Measurements from ENCODE around the gene ABCA13.

DNA sequence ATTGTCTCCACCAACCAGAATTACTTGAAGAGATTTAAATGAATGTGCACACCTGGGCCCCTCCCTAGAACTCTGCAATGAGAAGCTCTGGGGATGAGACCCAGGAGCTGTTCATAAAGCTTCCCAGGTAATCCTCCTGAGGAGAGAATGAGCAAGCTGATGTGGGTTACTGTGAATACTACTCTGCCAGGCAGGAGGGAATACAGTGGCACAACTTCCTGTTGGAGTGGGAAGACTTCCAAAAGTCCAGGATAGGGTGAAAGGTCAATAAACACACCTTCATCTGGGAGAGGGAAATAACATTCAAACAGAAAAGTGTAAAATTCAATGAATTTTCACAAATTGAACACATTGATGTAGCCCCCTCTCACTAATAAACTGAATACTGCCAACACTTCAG, 351.4 kb downstream of the ABCA13 start:
- TF ChIP-seq, protein P1, sequence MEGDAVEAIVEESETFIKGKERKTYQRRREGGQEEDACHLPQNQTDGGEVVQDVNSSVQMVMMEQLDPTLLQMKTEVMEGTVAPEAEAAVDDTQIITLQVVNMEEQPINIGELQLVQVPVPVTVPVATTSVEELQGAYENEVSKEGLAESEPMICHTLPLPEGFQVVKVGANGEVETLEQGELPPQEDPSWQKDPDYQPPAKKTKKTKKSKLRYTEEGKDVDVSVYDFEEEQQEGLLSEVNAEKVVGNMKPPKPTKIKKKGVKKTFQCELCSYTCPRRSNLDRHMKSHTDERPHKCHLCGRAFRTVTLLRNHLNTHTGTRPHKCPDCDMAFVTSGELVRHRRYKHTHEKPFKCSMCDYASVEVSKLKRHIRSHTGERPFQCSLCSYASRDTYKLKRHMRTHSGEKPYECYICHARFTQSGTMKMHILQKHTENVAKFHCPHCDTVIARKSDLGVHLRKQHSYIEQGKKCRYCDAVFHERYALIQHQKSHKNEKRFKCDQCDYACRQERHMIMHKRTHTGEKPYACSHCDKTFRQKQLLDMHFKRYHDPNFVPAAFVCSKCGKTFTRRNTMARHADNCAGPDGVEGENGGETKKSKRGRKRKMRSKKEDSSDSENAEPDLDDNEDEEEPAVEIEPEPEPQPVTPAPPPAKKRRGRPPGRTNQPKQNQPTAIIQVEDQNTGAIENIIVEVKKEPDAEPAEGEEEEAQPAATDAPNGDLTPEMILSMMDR (conservative IDR thresholded peaks at IDR 0.05), result no peak
- TF ChIP-seq ZFX (IDR thresholded peaks at IDR 0.05), result no peak
